PC-9 (cell line): Measurements from ENCODE around the gene RAB11FIP4. TPM values are rescaled to one million over a fixed set of nuclear protein-coding genes. Genes with fewer than 3 reads are reported as not detected.

ENCODE experiments used
- BruUV-seq: library from RNA; stranded (reverse); fragments of 400-500 nt; replicated peaks from 2 replicates; lab custom pipeline; 2021; lab: Mats Ljungman, UMichigan
- CTCF ChIA-PET: fragments of 300-600 bp; sonication (Branson Sonifier 250); formaldehyde crosslinking; loops from one replicate; lab custom pipeline; 2022; ENCODE audit warnings: antibody characterized with exemption; lab: Charles Lee
- POLR2A ChIA-PET: fragments of 300-600 bp; sonication (Branson Sonifier 250); formaldehyde crosslinking; loops from one replicate; lab custom pipeline; 2022; ENCODE audit warnings: antibody characterized with exemption; ENCODE audit not compliant: unreplicated experiment; lab: Charles Lee
- DNase-seq, 2 experiments: peaks; one replicate each; pipeline versions ENCODE4 v3.0.0 to v3.0.0-alpha.2; 2015 to 2022; ENCODE audit warnings: mixed read lengths in 1 of 2
- H2AFZ ChIP-seq: fragments of 200-600 bp; sonication (generic); 2 replicates; pipeline ENCODE4 v1.8.1; 2017; ENCODE audit warnings: antibody characterized with exemption
- H3F3A ChIP-seq: fragments of 200-600 bp; sonication (generic); 2 replicates; pipeline ENCODE4 v1.8.1; 2017; ENCODE audit warnings: antibody characterized with exemption, mild to moderate bottlenecking, low read depth; ENCODE audit not compliant: insufficient read depth
- H3K27ac ChIP-seq: fragments of 200-600 bp; sonication (generic); 2 replicates; pipeline ENCODE4 v1.6.1; 2016; ENCODE audit warnings: mixed run types
- H3K27me3 ChIP-seq: fragments of 200-600 bp; sonication (generic); 2 replicates; pipeline ENCODE4 v1.6.1; 2016; ENCODE audit warnings: low read depth, mixed run types; ENCODE audit not compliant: insufficient read depth
- H3K36me3 ChIP-seq: fragments of 200-600 bp; sonication (generic); 2 replicates; pipeline ENCODE4 v1.6.1; 2016; ENCODE audit warnings: low read depth, mixed run types
- H3K4me1 ChIP-seq: fragments of 200-600 bp; sonication (generic); replicated peaks from 2 replicates; pipeline ENCODE4 v1.6.1; 2016; ENCODE audit warnings: mixed run types; ENCODE audit not compliant: insufficient read depth
- H3K4me2 ChIP-seq: fragments of 200-600 bp; sonication (generic); 2 replicates; pipeline ENCODE4 v1.6.1; 2017; ENCODE audit warnings: mixed run types
- H3K4me3 ChIP-seq: fragments of 200-600 bp; sonication (generic); 2 replicates; pipeline ENCODE4 v1.6.1; 2016; ENCODE audit warnings: mixed run types
- H3K79me2 ChIP-seq: fragments of 200-600 bp; sonication (generic); 2 replicates; pipeline ENCODE4 v1.6.1; 2017; ENCODE audit warnings: low read depth, mixed run types
- H3K9me2 ChIP-seq: fragments of 200-600 bp; sonication (generic); 2 replicates; pipeline ENCODE4 v1.8.1; 2017; ENCODE audit warnings: mild to moderate bottlenecking; ENCODE audit not compliant: insufficient read depth
- H3K9me3 ChIP-seq: fragments of 200-600 bp; sonication (generic); 2 replicates; pipeline ENCODE4 v1.8.1; 2016; ENCODE audit warnings: low read depth; ENCODE audit not compliant: insufficient read depth
- H4K20me1 ChIP-seq: fragments of 200-600 bp; sonication (generic); 2 replicates; pipeline ENCODE4 v1.8.1; 2017; ENCODE audit not compliant: insufficient read depth
- CTCF ChIP-seq: fragments of 200-600 bp; sonication (generic); conservative IDR thresholded peaks from 2 replicates; pipeline ENCODE4 v1.6.1; 2017; ENCODE audit warnings: mixed run types, antibody characterized with exemption, mild to moderate bottlenecking, moderate library complexity
- EZH2 ChIP-seq: fragments of 200-600 bp; sonication (generic); IDR thresholded peaks from 2 replicates; pipeline ENCODE4 v1.8.0; 2017; ENCODE audit warnings: antibody characterized with exemption, low read depth
- intact Hi-C: fragments of 100-400 bp; cut with micrococcal nuclease; formaldehyde crosslinking; loops from one replicate; pipeline ENCODE4 v1.10.0; 2022; ENCODE audit not compliant: unreplicated experiment
- total RNA-seq: library from RNA; stranded (reverse); gene quantifications from 2 replicates; pipeline ENCODE4 v1.2.3, GENCODE V29; 2021

The RAB11FIP4 gene
- total RNA-seq, 1 experiment from 2014 or later = 22.9 TPM

GRCh38 chr17:31580706-31581490, 189.4 kb downstream of the RAB11FIP4 start:
- peaks cover 21% of the 10 kb centered on the region; the same call in 1 of the 2 replicates for H3K36me3 ChIP-seq
- H2AFZ ChIP-seq = no peak overlapping the region
- ChIA-PET CTCF (interaction anchor here (0.6 to 1.2 kb wide), 4 partner anchors 16 to 261 kb away, joined by 4 to 6 read pairs (median 4); no protein-coding TSS in a partner anchor), POLR2A (interaction anchor here (0.6 to 1.3 kb wide), 7 partner anchors 12 to 278 kb away, joined by 3 to 11 read pairs (median 4); no protein-coding TSS in a partner anchor)
- H3K27me3 ChIP-seq = no peaks in the 10 kb centered on the region
- no peak overlapping the region for H3K4me3 ChIP-seq
- peak overlapping the region; percentile 73 for H3K4me2 ChIP-seq
- H3K79me2 ChIP-seq = peaks cover 38% of the 10 kb centered on the region
- TF ChIP-seq CTCF = no peak
- TF ChIP-seq EZH2 = no peak
- peaks cover 63% of the 10 kb centered on the region for H3K4me1 ChIP-seq
- DNase-seq = peak; percentile 90 to 95
- peaks cover 58% of the 10 kb centered on the region for H3F3A ChIP-seq
- H3K27ac ChIP-seq = peak overlapping the region; percentile 71
- peaks cover 13% of the 10 kb centered on the region for H4K20me1 ChIP-seq
- intact Hi-C loops = loop anchor here (1.0 to 2.0 kb wide), 3 partner anchors 10 to 20 kb away; no protein-coding TSS in a partner anchor
- H3K9me2 ChIP-seq = no peaks in the 10 kb centered on the region
- no peaks in the 10 kb centered on the region for H3K9me3 ChIP-seq
- no TSS peak for BruUV-seq

GRCh38 chr17:31581491-31581890, 190.0 kb downstream of the RAB11FIP4 start:
- ChIA-PET CTCF (interaction anchor here (0.6 to 1.2 kb wide), 3 partner anchors 15 to 192 kb away, joined by 4 to 6 read pairs (median 5); no protein-coding TSS in a partner anchor), POLR2A (interaction anchor here (0.6 to 1.3 kb wide), 4 partner anchors 11 to 191 kb away, joined by 3 to 11 read pairs (median 4); no protein-coding TSS in a partner anchor)
- BruUV-seq = no TSS peak
- H3K4me1 ChIP-seq = peaks cover 63% of the 10 kb centered on the region
- H3K27me3 ChIP-seq = no peaks in the 10 kb centered on the region
- peaks cover 21% of the 10 kb centered on the region; the same call in 1 of the 2 replicates for H3K36me3 ChIP-seq
- peaks cover 12% of the 10 kb centered on the region; the same call in 1 of the 2 replicates for H4K20me1 ChIP-seq
- no peak overlapping the region for H3K4me3 ChIP-seq
- H3K4me2 ChIP-seq = peak overlapping the region; percentile 73
- intact Hi-C loops = loop anchor here (1.0 to 2.0 kb wide), 3 partner anchors 10 to 21 kb away; no protein-coding TSS in a partner anchor
- peaks cover 58% of the 10 kb centered on the region for H3F3A ChIP-seq
- DNase-seq = peak; percentile 58 to 72
- TF ChIP-seq EZH2 = no peak
- TF ChIP-seq CTCF = no peak
- no peaks in the 10 kb centered on the region for H3K9me3 ChIP-seq
- no peak overlapping the region for H2AFZ ChIP-seq
- peaks cover 32% of the 10 kb centered on the region for H3K79me2 ChIP-seq
- peak overlapping the region; percentile 71 for H3K27ac ChIP-seq
- no peaks in the 10 kb centered on the region for H3K9me2 ChIP-seq

GRCh38 chr17:31582151-31582907, 190.9 kb downstream of the RAB11FIP4 start:
- no peak for DNase-seq
- intact Hi-C loops = no loop called here
- Histone ChIP-seq H3K27ac (peak overlapping the region; percentile 71; the same call in 1 of the 2 replicates), H3K4me3 (no peak overlapping the region), H3K27me3 (no peaks in the 10 kb centered on the region), H3K36me3 (peaks cover 21% of the 10 kb centered on the region; the same call in 1 of the 2 replicates), H3K79me2 (peaks cover 28% of the 10 kb centered on the region), H3K4me1 (peaks cover 62% of the 10 kb centered on the region), H3K4me2 (peak overlapping the region; percentile 73), H4K20me1 (peaks cover 12% of the 10 kb centered on the region; the same call in 1 of the 2 replicates), H3F3A (peaks cover 52% of the 10 kb centered on the region), H2AFZ (no peak overlapping the region), H3K9me3 (no peaks in the 10 kb centered on the region), H3K9me2 (no peaks in the 10 kb centered on the region)
- TF ChIP-seq EZH2 (no peak), CTCF (no peak)
- ChIA-PET POLR2A (interaction anchor here (0.6 kb wide), 1 partner anchor 92 kb away, joined by 11 read pairs; no protein-coding TSS in a partner anchor), CTCF (no interaction called here)
- BruUV-seq = no TSS peak
